Nucleus accumbens (tissue), 56 donors: ENCODE results near the gene ALB.

Experiments used
- DNase-seq, 56 donors: peaks; one replicate each; lab custom pipeline; 2025; lab: John Stamatoyannopoulos, UW

ALB gene

GRCh38 chr4:73429118-73429517 lies 25.0 kb downstream of the ALB start:
- DNase-seq = no peak

DNA sequence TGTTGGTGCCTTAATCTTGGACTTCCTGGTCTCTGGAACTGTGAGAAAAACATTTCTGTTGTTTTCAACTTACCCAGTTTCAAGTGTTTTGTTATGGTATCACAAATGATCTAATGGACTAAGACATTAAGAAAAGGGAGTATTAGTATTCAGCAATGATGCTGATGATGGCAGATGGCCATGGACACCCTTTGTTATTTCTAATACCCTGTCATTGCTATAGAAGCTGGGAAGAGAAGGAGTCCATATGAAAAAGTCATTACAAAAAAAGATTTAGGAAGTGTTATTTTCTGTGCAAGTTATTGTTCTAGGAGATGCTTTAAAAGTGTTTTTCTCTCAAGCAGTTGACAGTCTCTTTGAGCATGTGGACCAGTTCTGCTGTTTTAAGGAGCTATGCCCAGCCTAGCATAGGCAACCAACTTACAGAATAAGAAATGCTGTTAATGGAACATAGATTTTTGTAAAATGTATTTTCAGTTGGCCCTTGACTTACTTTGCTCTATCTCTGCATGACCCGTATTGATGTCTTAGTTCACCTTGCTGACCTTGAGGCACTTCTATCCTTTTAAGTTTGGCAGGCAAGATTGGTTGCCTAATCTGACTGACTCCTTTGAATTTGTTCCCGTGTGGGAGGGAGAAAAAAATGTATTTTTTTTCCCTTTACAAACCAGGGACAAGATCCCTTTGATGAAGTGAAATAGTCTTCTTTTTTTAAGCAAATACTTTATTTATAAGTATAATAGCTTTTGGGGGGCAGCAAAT lies 25.9 kb downstream of the ALB start:
- DNase-seq = no peak

DNA sequence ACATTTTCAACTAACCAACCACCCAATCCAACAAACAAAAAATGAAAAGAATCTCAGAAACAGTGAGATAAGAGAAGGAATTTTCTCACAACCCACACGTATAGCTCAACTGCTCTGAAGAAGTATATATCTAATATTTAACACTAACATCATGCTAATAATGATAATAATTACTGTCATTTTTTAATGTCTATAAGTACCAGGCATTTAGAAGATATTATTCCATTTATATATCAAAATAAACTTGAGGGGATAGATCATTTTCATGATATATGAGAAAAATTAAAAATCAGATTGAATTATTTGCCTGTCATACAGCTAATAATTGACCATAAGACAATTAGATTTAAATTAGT lies 27.7 kb downstream of the ALB start:
- no peak for DNase-seq

GRCh38 chr4:73432169-73433000 lies 28.3 kb downstream of the ALB start:
- no peak for DNase-seq

- DNase-seq = no peak
Measured at GRCh38 chr4:73433140-73433539, 29.1 kb downstream of the ALB start.

GRCh38 chr4:73434311-73434710 lies 30.2 kb downstream of the ALB start:
- DNase-seq = no peak

DNA sequence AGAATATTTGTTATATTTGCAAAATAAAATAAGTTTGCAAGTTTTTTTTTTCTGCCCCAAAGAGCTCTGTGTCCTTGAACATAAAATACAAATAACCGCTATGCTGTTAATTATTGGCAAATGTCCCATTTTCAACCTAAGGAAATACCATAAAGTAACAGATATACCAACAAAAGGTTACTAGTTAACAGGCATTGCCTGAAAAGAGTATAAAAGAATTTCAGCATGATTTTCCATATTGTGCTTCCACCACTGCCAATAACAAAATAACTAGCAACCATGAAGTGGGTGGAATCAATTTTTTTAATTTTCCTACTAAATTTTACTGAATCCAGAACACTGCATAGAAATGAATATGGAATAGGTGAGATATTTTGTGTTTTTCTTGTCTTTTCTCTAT lies 31.9 kb downstream of the ALB start, which contains the start of gene AFP:
AFP (plus strand) TSS at position 238 of the 400 bp plus-strand sequence; CDS start at position 280, 42 bp downstream.
- no peak for DNase-seq

DNA sequence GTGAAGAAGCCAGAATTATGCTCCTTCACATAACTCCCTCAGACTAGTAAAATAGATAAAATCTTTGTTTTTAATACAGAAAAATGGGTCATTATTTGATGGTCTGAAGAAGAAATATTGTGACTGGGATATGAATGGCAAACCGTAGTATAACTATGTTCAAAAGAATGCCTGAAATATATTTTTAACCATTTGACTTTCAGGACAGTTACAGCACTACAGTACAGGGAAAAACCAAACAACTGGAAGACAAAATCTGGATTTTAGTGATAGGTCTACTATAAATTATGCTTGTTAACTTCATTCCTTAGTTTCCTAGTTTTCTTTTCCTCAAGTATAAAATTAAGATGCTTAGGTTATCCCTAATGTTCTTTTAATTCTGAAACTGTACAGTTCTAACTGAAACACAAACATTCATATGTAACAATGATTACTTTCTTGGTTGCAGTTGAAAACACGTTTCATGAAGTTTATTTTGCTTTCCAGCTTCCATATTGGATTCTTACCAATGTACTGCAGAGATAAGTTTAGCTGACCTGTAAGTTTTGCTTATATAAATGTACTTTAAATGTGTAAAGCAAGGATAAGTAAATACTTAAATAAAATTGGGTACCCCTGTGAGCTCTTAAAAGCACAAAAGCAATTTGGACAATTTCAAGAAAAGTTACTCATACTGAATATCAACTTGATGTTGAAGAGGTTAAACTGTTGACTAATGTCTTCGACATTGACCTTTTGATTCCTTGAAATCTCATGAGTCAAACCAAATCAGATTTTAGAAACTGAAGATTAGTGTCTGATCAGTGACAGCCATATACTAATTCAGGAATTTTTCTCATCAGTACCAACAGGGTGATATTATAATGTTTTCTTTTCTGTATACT lies 32.8 kb downstream of the ALB start:
- DNase-seq = no peak

GRCh38 chr4:73437558-73437956 lies 33.5 kb downstream of the ALB start:
- no peak for DNase-seq

DNA sequence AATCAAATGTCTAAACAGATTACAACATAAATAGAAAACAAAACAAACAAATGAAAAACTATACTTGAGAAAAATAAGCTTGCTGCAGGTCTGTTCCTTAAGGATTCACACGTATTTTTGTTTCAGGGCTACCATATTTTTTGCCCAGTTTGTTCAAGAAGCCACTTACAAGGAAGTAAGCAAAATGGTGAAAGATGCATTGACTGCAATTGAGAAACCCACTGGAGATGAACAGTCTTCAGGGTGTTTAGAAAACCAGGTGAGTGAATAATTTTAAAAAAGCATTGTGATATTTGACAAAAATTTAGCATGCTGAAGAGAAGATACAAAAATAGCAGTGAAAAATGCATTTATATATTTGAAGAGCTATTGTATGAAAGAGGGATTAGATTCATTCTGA lies 34.0 kb downstream of the ALB start:
- DNase-seq = no peak

GRCh38 chr4:73438582-73439215 lies 34.6 kb downstream of the ALB start:
- DNase-seq = no peak

GRCh38 chr4:73439445-73439844 lies 35.4 kb downstream of the ALB start:
- no peak for DNase-seq

DNA sequence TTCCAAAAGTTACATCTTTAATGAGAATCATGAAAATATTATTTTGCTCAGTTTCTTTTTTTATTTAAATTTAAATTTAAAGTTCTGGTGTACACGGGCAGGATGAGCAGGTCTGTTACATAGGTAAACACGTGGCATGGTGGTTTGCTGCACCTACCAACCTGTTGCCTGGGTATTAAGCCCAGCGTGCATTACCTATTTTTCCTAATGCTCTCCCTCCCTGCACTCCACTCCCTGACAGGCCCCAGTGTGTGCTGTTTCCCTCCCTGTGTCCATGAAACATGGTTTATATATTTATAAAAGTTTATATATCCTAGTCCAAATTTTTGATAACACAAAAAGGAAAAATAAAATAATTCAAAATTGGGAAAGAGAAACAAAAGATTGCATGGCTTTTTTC lies 35.9 kb downstream of the ALB start:
- DNase-seq = no peak

DNA sequence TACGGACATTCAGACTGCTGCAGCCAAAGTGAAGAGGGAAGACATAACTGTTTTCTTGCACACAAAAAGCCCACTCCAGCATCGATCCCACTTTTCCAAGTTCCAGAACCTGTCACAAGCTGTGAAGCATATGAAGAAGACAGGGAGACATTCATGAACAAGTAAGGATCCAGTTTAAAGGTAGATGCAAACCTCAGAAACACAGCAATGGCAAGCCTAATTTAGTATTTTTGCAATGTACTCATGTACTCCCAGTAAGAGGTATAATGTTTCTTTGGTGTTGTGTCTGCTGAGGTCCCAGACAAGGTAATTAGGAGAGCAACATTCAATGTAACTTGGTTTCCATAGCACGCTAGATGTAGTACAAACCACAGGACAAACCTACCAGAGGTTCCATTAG lies 36.6 kb downstream of the ALB start:
- DNase-seq = no peak

DNA sequence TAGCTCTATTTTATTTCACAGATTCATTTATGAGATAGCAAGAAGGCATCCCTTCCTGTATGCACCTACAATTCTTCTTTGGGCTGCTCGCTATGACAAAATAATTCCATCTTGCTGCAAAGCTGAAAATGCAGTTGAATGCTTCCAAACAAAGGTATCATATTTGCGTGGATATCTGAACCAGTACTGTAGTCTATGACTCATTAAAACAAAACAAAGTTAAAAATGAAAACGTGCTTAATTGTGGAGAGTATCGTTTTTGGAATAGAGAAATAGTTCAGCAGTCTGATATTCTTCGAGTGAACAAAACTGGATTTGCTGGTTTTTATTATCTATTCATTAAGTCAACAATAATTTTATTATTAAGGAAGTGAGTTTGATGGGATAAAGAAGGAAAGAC lies 38.2 kb downstream of the ALB start:
- DNase-seq = no peak

DNA sequence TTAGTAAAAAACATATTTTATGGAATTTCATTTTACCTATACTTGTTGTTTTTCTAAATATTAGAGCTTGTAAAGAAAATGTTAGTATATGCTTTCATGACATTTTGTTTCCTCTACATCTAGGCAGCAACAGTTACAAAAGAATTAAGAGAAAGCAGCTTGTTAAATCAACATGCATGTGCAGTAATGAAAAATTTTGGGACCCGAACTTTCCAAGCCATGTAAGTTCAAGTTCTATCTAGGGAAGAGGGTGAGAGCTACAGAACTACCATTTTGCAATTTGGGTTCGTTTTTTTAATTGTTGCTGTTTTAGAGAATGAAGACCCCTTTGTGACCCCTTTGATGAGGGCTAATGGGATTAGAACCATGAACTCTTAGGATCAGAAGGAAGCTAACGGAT lies 39.1 kb downstream of the ALB start:
- DNase-seq = no peak

DNA sequence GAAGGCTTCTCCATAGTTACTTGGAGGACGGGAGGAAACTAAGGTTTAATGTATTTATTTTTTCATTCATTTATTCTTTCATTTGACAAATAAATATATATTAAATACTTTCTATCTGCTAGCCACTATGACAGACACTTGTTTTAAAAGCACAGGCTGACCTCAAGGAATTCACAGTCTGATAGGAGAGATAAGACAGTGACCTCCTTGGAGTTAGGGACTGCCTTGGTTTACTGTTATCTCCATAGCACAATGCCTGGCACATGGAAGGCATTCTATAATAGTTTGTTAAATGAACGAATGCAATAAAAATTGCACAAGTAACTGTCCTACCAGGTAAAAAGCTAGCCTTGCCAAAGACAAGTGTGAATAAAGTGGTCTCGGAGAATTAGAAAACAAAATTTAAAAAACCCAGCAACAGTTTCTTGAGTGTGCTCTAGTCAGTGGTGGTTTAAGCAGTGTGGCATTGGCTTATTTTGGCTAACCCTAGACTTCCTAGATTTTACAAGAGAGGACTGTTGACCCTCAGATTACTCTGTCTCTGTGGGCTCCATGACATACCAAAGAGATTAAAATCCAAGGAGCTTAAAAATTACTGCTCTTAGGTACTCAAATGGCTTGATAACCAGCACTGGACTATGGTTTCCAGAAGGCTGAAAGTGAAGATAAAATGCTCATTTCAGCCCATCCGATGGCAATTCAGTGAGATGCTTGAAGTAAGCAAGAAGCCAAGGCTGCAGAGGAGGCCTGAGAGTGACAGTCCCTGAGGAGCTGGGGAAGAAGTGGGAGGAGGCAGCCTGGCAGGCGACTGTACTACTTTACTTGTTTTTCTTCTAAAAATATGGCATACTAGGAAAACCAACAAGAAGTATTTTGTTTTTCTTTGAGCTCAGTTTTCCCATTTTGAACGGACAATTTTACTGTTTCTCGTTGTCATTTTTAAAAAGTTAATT lies 41.6 kb downstream of the ALB start:
- no peak for DNase-seq

DNA sequence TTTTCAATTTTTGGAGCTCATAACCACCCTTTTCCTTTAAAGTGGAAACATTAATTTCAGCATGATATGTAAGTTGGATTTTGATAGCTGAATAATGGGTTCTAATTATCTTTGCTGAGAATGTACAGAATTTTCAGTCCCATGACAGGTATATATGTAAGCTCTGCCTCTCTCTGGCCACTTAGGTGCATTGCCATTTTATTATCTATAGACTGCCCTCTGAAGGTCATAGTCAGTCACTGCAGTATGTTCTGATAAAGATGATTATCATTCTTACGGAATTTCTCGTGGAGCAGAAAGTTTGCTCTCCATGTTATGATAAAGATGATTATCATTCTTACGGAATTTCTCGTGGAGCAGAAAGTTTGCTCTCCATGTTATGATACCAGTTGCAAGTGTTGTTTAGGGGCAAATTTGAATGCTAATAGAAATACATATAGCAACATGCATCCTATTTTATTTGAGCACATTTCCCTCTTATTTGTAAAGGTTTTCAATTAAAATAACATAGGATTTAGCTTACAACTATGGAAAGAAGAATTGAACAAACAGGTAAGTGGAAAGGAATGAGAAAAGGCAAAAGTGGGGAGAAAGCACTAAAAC lies 42.4 kb downstream of the ALB start:
- DNase-seq = peak in 2 of 56 donors; percentile 1 to 2

- DNase-seq = no peak
Measured at GRCh38 chr4:73447671-73448070, 43.6 kb downstream of the ALB start.
